ENCODE results near the gene USP35.
"Not testable (repeated sequence)": the region's sequence is repeated elsewhere in the genome, so short reads cannot be mapped to it uniquely, and the experiment has no call there.

Gene USP35

GRCh38 chr11:78170413-78170812 lies 18.3 kb upstream of the USP35 start:
- H3K27ac ChIP-seq (ENCODE audit: low read depth, low read length) = no peak overlapping the region
- TF ChIP-seq EZH2phosphoT487 (conservative IDR thresholded peaks at IDR 0.05; ENCODE audit: low read length) (no peak), CTCF (IDR thresholded peaks at IDR 0.05; ENCODE audit: insufficient read depth, low read length, poor library complexity, severe bottlenecking) (no peak)

GRCh38 chr11:78170874-78171549 lies 17.7 kb upstream of the USP35 start:
- Histone ChIP-seq H4K20me1 (ENCODE audit: low read depth, low read length) (no peaks in the 10 kb centered on the region), H3K4me2 (ENCODE audit: low read depth, low read length, poor library complexity, severe bottlenecking) (no peak overlapping the region), H2AFZ (ENCODE audit: low read depth, low read length, severe bottlenecking) (no peak overlapping the region), H3K27ac (ENCODE audit: low read depth, low read length) (no peak overlapping the region), H3K9me2 (replicated peaks; ENCODE audit: insufficient read depth, low read length) (no peaks in the 10 kb centered on the region), H3F3A (ENCODE audit: insufficient read depth) (no peaks in the 10 kb centered on the region), H3K36me3 (ENCODE audit: low read length) (no peaks in the 10 kb centered on the region), H3K27me3 (ENCODE audit: low read length) (no peaks in the 10 kb centered on the region), H3K79me2 (ENCODE audit: insufficient read depth, low read length) (no peaks in the 10 kb centered on the region), H3K9ac (ENCODE audit: low read length) (no peak overlapping the region), H3K9me3 (ENCODE audit: insufficient read depth, low read length) (no peaks in the 10 kb centered on the region), H3K4me3 (ENCODE audit: insufficient read depth, low read length, poor library complexity, severe bottlenecking) (no peak overlapping the region)
- TF ChIP-seq CTCF (IDR thresholded peaks at IDR 0.05; ENCODE audit: insufficient read depth, low read length, poor library complexity, severe bottlenecking) (no peak), EZH2phosphoT487 (conservative IDR thresholded peaks at IDR 0.05; ENCODE audit: low read length) (no peak)

More at GRCh38 chr11:78170413-78170812, 18.3 kb upstream of the USP35 start:
- no peak overlapping the region for H3K4me2 ChIP-seq (ENCODE audit: low read depth, low read length, poor library complexity, severe bottlenecking)
- H3F3A ChIP-seq (ENCODE audit: insufficient read depth) = no peaks in the 10 kb centered on the region
- no peak overlapping the region for H3K9ac ChIP-seq (ENCODE audit: low read length)
- H3K79me2 ChIP-seq (ENCODE audit: insufficient read depth, low read length) = no peaks in the 10 kb centered on the region
- no peaks in the 10 kb centered on the region for H3K27me3 ChIP-seq (ENCODE audit: low read length)
- H3K4me3 ChIP-seq (ENCODE audit: insufficient read depth, low read length, poor library complexity, severe bottlenecking) = no peak overlapping the region
- no peak overlapping the region for H2AFZ ChIP-seq (ENCODE audit: low read depth, low read length, severe bottlenecking)
- no peaks in the 10 kb centered on the region for H3K9me3 ChIP-seq (ENCODE audit: insufficient read depth, low read length)
- H3K36me3 ChIP-seq (ENCODE audit: low read length) = no peaks in the 10 kb centered on the region
- H4K20me1 ChIP-seq (ENCODE audit: low read depth, low read length) = no peaks in the 10 kb centered on the region
- no peaks in the 10 kb centered on the region for H3K9me2 ChIP-seq (replicated peaks; ENCODE audit: insufficient read depth, low read length)

GRCh38 chr11:78171951-78172350 lies 16.8 kb upstream of the USP35 start:
- Histone ChIP-seq H3K27ac (ENCODE audit: low read depth, low read length) (no peak overlapping the region), H3K79me2 (ENCODE audit: insufficient read depth, low read length) (no peaks in the 10 kb centered on the region), H4K20me1 (ENCODE audit: low read depth, low read length) (no peaks in the 10 kb centered on the region), H3K9ac (ENCODE audit: low read length) (no peak overlapping the region), H3K4me2 (ENCODE audit: low read depth, low read length, poor library complexity, severe bottlenecking) (no peak overlapping the region), H3K36me3 (ENCODE audit: low read length) (no peaks in the 10 kb centered on the region), H3K4me3 (ENCODE audit: insufficient read depth, low read length, poor library complexity, severe bottlenecking) (no peak overlapping the region), H3K9me3 (ENCODE audit: insufficient read depth, low read length) (no peaks in the 10 kb centered on the region), H2AFZ (ENCODE audit: low read depth, low read length, severe bottlenecking) (no peak overlapping the region), H3F3A (ENCODE audit: insufficient read depth) (no peaks in the 10 kb centered on the region), H3K9me2 (replicated peaks; ENCODE audit: insufficient read depth, low read length) (no peaks in the 10 kb centered on the region), H3K27me3 (ENCODE audit: low read length) (no peaks in the 10 kb centered on the region)
- TF ChIP-seq CTCF (IDR thresholded peaks at IDR 0.05; ENCODE audit: insufficient read depth, low read length, poor library complexity, severe bottlenecking) = no peak
- no peak for TF ChIP-seq EZH2phosphoT487 (conservative IDR thresholded peaks at IDR 0.05; ENCODE audit: low read length)

- H3F3A ChIP-seq (ENCODE audit: insufficient read depth); H3K9me3 ChIP-seq (ENCODE audit: insufficient read depth, low read length); H3K36me3 ChIP-seq (ENCODE audit: low read length); H3K27me3 ChIP-seq (ENCODE audit: low read length); H3K9me2 ChIP-seq (replicated peaks; ENCODE audit: insufficient read depth, low read length); H2AFZ ChIP-seq (ENCODE audit: low read depth, low read length, severe bottlenecking); H3K4me2 ChIP-seq (ENCODE audit: low read depth, low read length, poor library complexity, severe bottlenecking); H3K4me3 ChIP-seq (ENCODE audit: insufficient read depth, low read length, poor library complexity, severe bottlenecking); H3K79me2 ChIP-seq (ENCODE audit: insufficient read depth, low read length); H3K9ac ChIP-seq (ENCODE audit: low read length); H4K20me1 ChIP-seq (ENCODE audit: low read depth, low read length); H3K27ac ChIP-seq (ENCODE audit: low read depth, low read length): not testable (repeated sequence)
Observed at GRCh38 chr11:78175862-78176261, 12.9 kb upstream of the USP35 start.
